ENCODE data around the gene GNLY.
A peak's percentile ranks its signal among the peaks of the same experiment; 100 is the strongest.

Gene GNLY

GRCh38 chr2:85694052-85695025 is at the start of gene GNLY:
Gene GNLY, plus strand, starts transcription at chr2:85694358. Its CDS starts 61 bp downstream, at chr2:85694419.
- Histone ChIP-seq H3K9me3 (no peaks in the 10 kb centered on the region), H3K4me2 (no peak within 1 kb of the TSS), H4K20me1 (no peaks in the 10 kb centered on the region), H3K36me3 (no peaks in the 10 kb centered on the region), H3K9ac (no peak within 1 kb of the TSS), H3K27me3 (no peaks in the 10 kb centered on the region), H3K4me3 (no peak within 1 kb of the TSS), H3K27ac (no peak within 1 kb of the TSS), H3K4me1 (peaks cover 14% of the 10 kb centered on the region)
- TF ChIP-seq Cebpa-rat (IDR thresholded peaks at IDR 0.05), result no peak

- Histone ChIP-seq H3K9me3 (no peaks in the 10 kb centered on the region), H3K36me3 (peaks cover 100% of the 10 kb centered on the region), H3K4me2 (no peak overlapping the region), H3K9ac (no peak overlapping the region), H3K4me1 (peaks cover 17% of the 10 kb centered on the region), H3K27me3 (no peaks in the 10 kb centered on the region), H3K27ac (no peak overlapping the region), H3K4me3 (no peak overlapping the region), H4K20me1 (peaks cover 61% of the 10 kb centered on the region)
- TF ChIP-seq Cebpa-rat (IDR thresholded peaks at IDR 0.05), result no peak
Measured at GRCh38 chr2:85644909-85645308, 49.2 kb upstream of the GNLY start.

- Histone ChIP-seq H3K4me2 (no peak overlapping the region), H3K36me3 (peaks cover 100% of the 10 kb centered on the region), H3K27me3 (no peaks in the 10 kb centered on the region), H3K9me3 (no peaks in the 10 kb centered on the region), H3K27ac (no peak overlapping the region), H4K20me1 (peaks cover 60% of the 10 kb centered on the region), H3K4me3 (no peak overlapping the region), H3K4me1 (peaks cover 17% of the 10 kb centered on the region), H3K9ac (no peak overlapping the region)
- TF ChIP-seq Cebpa-rat (IDR thresholded peaks at IDR 0.05), result no peak
Measured at GRCh38 chr2:85646166-85646565, 48.0 kb upstream of the GNLY start.

GRCh38 chr2:85647823-85648526 is 46.2 kb upstream of the GNLY start:
- Histone ChIP-seq H3K9me3 (no peaks in the 10 kb centered on the region), H3K36me3 (peaks cover 100% of the 10 kb centered on the region), H3K27me3 (no peaks in the 10 kb centered on the region), H3K4me1 (peaks cover 17% of the 10 kb centered on the region), H3K4me2 (peak overlapping the region; percentile 25; the same call in 1 of the 2 replicates), H3K4me3 (no peak overlapping the region), H4K20me1 (peaks cover 43% of the 10 kb centered on the region), H3K9ac (peak overlapping the region; percentile 9; the same call in 1 of the 2 replicates), H3K27ac (no peak overlapping the region; the same call in 1 of the 2 replicates)
- TF ChIP-seq Cebpa-rat (IDR thresholded peaks at IDR 0.05), result no peak

- TF ChIP-seq Cebpa-rat (IDR thresholded peaks at IDR 0.05), result no peak
- H3K4me2 ChIP-seq, result peak overlapping the region; percentile 25; the same call in 1 of the 2 replicates
- no peak overlapping the region for H3K4me3 ChIP-seq
- no peak overlapping the region for H3K27ac ChIP-seq
- H3K36me3 ChIP-seq, result peaks cover 100% of the 10 kb centered on the region
- peaks cover 17% of the 10 kb centered on the region for H3K4me1 ChIP-seq
- H3K9me3 ChIP-seq, result no peaks in the 10 kb centered on the region
- no peaks in the 10 kb centered on the region for H3K27me3 ChIP-seq
- no peak overlapping the region for H3K9ac ChIP-seq
- peaks cover 37% of the 10 kb centered on the region for H4K20me1 ChIP-seq
Measured at GRCh38 chr2:85648619-85649018, 45.5 kb upstream of the GNLY start.

- no peaks in the 10 kb centered on the region for H3K27me3 ChIP-seq
- H3K36me3 ChIP-seq, result peaks cover 100% of the 10 kb centered on the region
- H3K27ac ChIP-seq, result no peak overlapping the region
- H3K9me3 ChIP-seq, result no peaks in the 10 kb centered on the region
- TF ChIP-seq Cebpa-rat (IDR thresholded peaks at IDR 0.05), result no peak
- H3K4me3 ChIP-seq, result no peak overlapping the region
- H3K4me1 ChIP-seq, result peaks cover 17% of the 10 kb centered on the region
- H3K4me2 ChIP-seq, result no peak overlapping the region
- H4K20me1 ChIP-seq, result peaks cover 34% of the 10 kb centered on the region
- H3K9ac ChIP-seq, result no peak overlapping the region
Measured at GRCh38 chr2:85649201-85650190, 44.7 kb upstream of the GNLY start.

GRCh38 chr2:85650456-85650855 is 43.7 kb upstream of the GNLY start:
- H3K4me1 ChIP-seq, result peaks cover 17% of the 10 kb centered on the region
- H3K9ac ChIP-seq, result no peak overlapping the region
- no peaks in the 10 kb centered on the region for H3K27me3 ChIP-seq
- no peaks in the 10 kb centered on the region for H3K9me3 ChIP-seq
- H3K4me3 ChIP-seq, result no peak overlapping the region
- peaks cover 34% of the 10 kb centered on the region for H4K20me1 ChIP-seq
- no peak overlapping the region for H3K4me2 ChIP-seq
- peaks cover 99% of the 10 kb centered on the region for H3K36me3 ChIP-seq
- H3K27ac ChIP-seq, result no peak overlapping the region
- TF ChIP-seq Cebpa-rat (IDR thresholded peaks at IDR 0.05), result no peak

GRCh38 chr2:85651097-85651496 is 43.1 kb upstream of the GNLY start:
- no peak overlapping the region for H3K4me2 ChIP-seq

GRCh38 chr2:85652056-85652455 is 42.1 kb upstream of the GNLY start:
- Histone ChIP-seq H3K4me1 (peaks cover 14% of the 10 kb centered on the region), H4K20me1 (peaks cover 20% of the 10 kb centered on the region), H3K27ac (no peak overlapping the region), H3K36me3 (peaks cover 98% of the 10 kb centered on the region), H3K27me3 (no peaks in the 10 kb centered on the region), H3K9me3 (no peaks in the 10 kb centered on the region), H3K9ac (no peak overlapping the region), H3K4me2 (no peak overlapping the region), H3K4me3 (no peak overlapping the region)
- no peak for TF ChIP-seq Cebpa-rat (IDR thresholded peaks at IDR 0.05)

More at GRCh38 chr2:85651097-85651496, 43.1 kb upstream of the GNLY start:
- Histone ChIP-seq H3K27ac (no peak overlapping the region), H3K4me3 (no peak overlapping the region), H3K9ac (no peak overlapping the region), H3K36me3 (peaks cover 98% of the 10 kb centered on the region), H4K20me1 (peaks cover 29% of the 10 kb centered on the region), H3K4me1 (peaks cover 17% of the 10 kb centered on the region), H3K27me3 (no peaks in the 10 kb centered on the region), H3K9me3 (no peaks in the 10 kb centered on the region)
- no peak for TF ChIP-seq Cebpa-rat (IDR thresholded peaks at IDR 0.05)
